HPDE6-E6E7 (cell line): Measurements from ENCODE around the gene DLX6.

Experiments
- DNase-seq: peaks from one replicate; pipeline ENCODE4 v3.0.0; 2011; ENCODE audit warnings: missing footprints; ENCODE audit errors: extremely low spot score

DLX6 gene

GRCh38 chr7:97011104-97011503 lies 5.8 kb downstream of the DLX6 start:
- no peak for DNase-seq

GRCh38 chr7:97011536-97012364 lies 6.4 kb downstream of the DLX6 start:
- no peak for DNase-seq

GRCh38 chr7:97012365-97013133 lies 7.2 kb downstream of the DLX6 start:
- DNase-seq = no peak

GRCh38 chr7:97013134-97013844 lies 7.9 kb downstream of the DLX6 start:
- no peak for DNase-seq

- no peak for DNase-seq
Measured at GRCh38 chr7:97013845-97014134, 8.4 kb downstream of the DLX6 start.

- DNase-seq = no peak
Measured at GRCh38 chr7:97014145-97014750, 8.9 kb downstream of the DLX6 start.

GRCh38 chr7:97015279-97015678 lies 9.9 kb downstream of the DLX6 start:
- DNase-seq = no peak

- DNase-seq = no peak
Measured at GRCh38 chr7:97015756-97016380, 10.5 kb downstream of the DLX6 start.

GRCh38 chr7:97016381-97017191 lies 11.2 kb downstream of the DLX6 start:
- DNase-seq = no peak

GRCh38 chr7:97017192-97018125 lies 12.1 kb downstream of the DLX6 start:
- DNase-seq = no peak

- DNase-seq = no peak
Measured at GRCh38 chr7:97018126-97018601, 12.8 kb downstream of the DLX6 start.

- no peak for DNase-seq
Measured at GRCh38 chr7:97018791-97019531, 13.6 kb downstream of the DLX6 start.

- DNase-seq = no peak
Measured at GRCh38 chr7:97019710-97020225, 14.4 kb downstream of the DLX6 start.

- no peak for DNase-seq
Measured at GRCh38 chr7:97020601-97020995, 15.2 kb downstream of the DLX6 start.

- DNase-seq = no peak
Measured at GRCh38 chr7:97020996-97021746, 15.8 kb downstream of the DLX6 start.

GRCh38 chr7:97021747-97022490 lies 16.6 kb downstream of the DLX6 start:
- no peak for DNase-seq
